IPS-NIHi11 (cell line): ENCODE results near the gene TAGAP.
A peak's percentile ranks its signal among the peaks of the same experiment; 100 is the strongest.
"Not testable (repeated sequence)": the region's sequence is repeated elsewhere in the genome, so short reads cannot be mapped to it uniquely, and the experiment has no call there.

Experiments used
- DNase-seq: peaks from one replicate; pipeline ENCODE4 v3.0.0; 2012; ENCODE audit warnings: mixed read lengths, low spot score

The TAGAP gene

GRCh38 chr6:159043947-159044346 lies 844 bp downstream of the TAGAP start:
- DNase-seq: no peak

GRCh38 chr6:159043251-159043650 lies 1.5 kb downstream of the TAGAP start:
- DNase-seq: no peak

- DNase-seq: no peak
These were observed 2.0 kb downstream of the TAGAP start for GRCh38 chr6:159042826-159043181.

- DNase-seq: peak; percentile 88
These were observed 2.6 kb downstream of the TAGAP start for GRCh38 chr6:159042003-159042825.

GRCh38 chr6:159041181-159041580 lies 3.6 kb downstream of the TAGAP start:
- no peak for DNase-seq

- DNase-seq: no peak
These were observed 4.9 kb downstream of the TAGAP start for GRCh38 chr6:159039885-159040258.

- no peak for DNase-seq
These were observed 5.6 kb downstream of the TAGAP start for GRCh38 chr6:159038914-159039884.

GRCh38 chr6:159038318-159038717 lies 6.5 kb downstream of the TAGAP start:
- DNase-seq: not testable (repeated sequence)

- DNase-seq: no peak
These were observed 7.0 kb downstream of the TAGAP start for GRCh38 chr6:159037756-159038290.

- no peak for DNase-seq
These were observed 8.1 kb downstream of the TAGAP start for GRCh38 chr6:159036673-159037072.

- no peak for DNase-seq
These were observed 8.9 kb downstream of the TAGAP start for GRCh38 chr6:159035891-159036290.

- no peak for DNase-seq
These were observed 11.4 kb downstream of the TAGAP start for GRCh38 chr6:159033160-159034049.

GRCh38 chr6:159031846-159032245 lies 12.9 kb downstream of the TAGAP start:
- DNase-seq: no peak

- no peak for DNase-seq
These were observed 14.6 kb downstream of the TAGAP start for GRCh38 chr6:159030168-159030567.

- not testable (repeated sequence) for DNase-seq
These were observed 19.6 kb downstream of the TAGAP start for GRCh38 chr6:159025224-159025623.

GRCh38 chr6:159023893-159024292 lies 20.9 kb downstream of the TAGAP start:
- no peak for DNase-seq

- DNase-seq: no peak
These were observed 24.8 kb downstream of the TAGAP start for GRCh38 chr6:159020011-159020410.

GRCh38 chr6:159017757-159018559 lies 26.8 kb downstream of the TAGAP start:
- DNase-seq: no peak

- DNase-seq: no peak
These were observed 30.4 kb downstream of the TAGAP start for GRCh38 chr6:159014406-159014805.

- no peak for DNase-seq
These were observed 31.6 kb downstream of the TAGAP start for GRCh38 chr6:159013229-159013628.

- no peak for DNase-seq
These were observed 32.6 kb downstream of the TAGAP start for GRCh38 chr6:159012201-159012600.
